ENCODE data around the gene NISCH. TPM values are rescaled to one million over a fixed set of nuclear protein-coding genes. Genes with fewer than 3 reads are reported as not detected.

NISCH gene
- total RNA-seq, 3 donors from 2014 or later (not counting 1 experiment from before 2014, with no cell fraction given) = 162 to 191 (median 175) TPM

DNA sequence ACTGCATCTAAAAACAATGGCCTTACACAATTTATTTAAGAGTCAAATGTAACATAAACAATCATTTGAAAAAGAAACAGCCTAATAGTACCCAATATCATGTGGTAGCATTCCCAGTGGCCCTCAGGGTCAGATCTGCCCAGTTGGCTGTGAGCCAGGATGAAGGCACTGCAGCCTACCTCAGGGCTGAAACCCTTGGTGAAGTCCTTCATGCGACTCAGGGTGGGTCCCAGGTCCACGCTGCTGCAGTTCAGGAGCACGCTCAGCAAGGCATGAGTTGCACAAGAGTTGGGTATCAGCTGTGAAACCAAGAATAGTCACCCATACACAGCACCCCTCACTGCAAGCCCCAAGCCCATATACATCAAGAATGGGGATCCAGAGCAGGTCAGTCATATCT lies 47.6 kb upstream of the NISCH start:
- H3K4me3 Mint-ChIP-seq = peak overlapping the region; percentile 91
- Histone ChIP-seq H3K27ac (ENCODE audit: low read length) (no peak overlapping the region), H3K4me1 (ENCODE audit: control insufficient read depth, insufficient read depth, low read length) (peaks cover 36% of the 10 kb centered on the region), H3K4me3 (ENCODE audit: low read length) (no peak overlapping the region), H3K36me3 (ENCODE audit: control insufficient read depth, insufficient read depth, low read length) (peaks cover 51% of the 10 kb centered on the region), H3K9me3 (ENCODE audit: control insufficient read depth, insufficient read depth, low read length) (no peaks in the 10 kb centered on the region), H3K27me3 (ENCODE audit: control insufficient read depth, insufficient read depth, low read length) (no peaks in the 10 kb centered on the region)
- peak overlapping the region; percentile 85 to 93 for H3K27ac Mint-ChIP-seq
- DNase-seq = no peak
- TF ChIP-seq, protein P1, sequence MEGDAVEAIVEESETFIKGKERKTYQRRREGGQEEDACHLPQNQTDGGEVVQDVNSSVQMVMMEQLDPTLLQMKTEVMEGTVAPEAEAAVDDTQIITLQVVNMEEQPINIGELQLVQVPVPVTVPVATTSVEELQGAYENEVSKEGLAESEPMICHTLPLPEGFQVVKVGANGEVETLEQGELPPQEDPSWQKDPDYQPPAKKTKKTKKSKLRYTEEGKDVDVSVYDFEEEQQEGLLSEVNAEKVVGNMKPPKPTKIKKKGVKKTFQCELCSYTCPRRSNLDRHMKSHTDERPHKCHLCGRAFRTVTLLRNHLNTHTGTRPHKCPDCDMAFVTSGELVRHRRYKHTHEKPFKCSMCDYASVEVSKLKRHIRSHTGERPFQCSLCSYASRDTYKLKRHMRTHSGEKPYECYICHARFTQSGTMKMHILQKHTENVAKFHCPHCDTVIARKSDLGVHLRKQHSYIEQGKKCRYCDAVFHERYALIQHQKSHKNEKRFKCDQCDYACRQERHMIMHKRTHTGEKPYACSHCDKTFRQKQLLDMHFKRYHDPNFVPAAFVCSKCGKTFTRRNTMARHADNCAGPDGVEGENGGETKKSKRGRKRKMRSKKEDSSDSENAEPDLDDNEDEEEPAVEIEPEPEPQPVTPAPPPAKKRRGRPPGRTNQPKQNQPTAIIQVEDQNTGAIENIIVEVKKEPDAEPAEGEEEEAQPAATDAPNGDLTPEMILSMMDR (IDR thresholded peaks at IDR 0.05) = no peak
- ATAC-seq = no peak
- intact Hi-C loops (cut with micrococcal nuclease) = no loop called here
- H3K9me3 Mint-ChIP-seq = no peaks in the 10 kb centered on the region
- H3K27me3 Mint-ChIP-seq (ENCODE audit: low read depth in 2 of 2) = no peaks in the 10 kb centered on the region
- H3K36me3 Mint-ChIP-seq = no peaks in the 10 kb centered on the region
- H3K4me1 Mint-ChIP-seq = peaks cover 31 to 38% of the 10 kb centered on the region in 2 donors
- 100% methylated on average over 3 of the region's 3 CpGs for WGBS (ENCODE audit: insufficient coverage)

DNA sequence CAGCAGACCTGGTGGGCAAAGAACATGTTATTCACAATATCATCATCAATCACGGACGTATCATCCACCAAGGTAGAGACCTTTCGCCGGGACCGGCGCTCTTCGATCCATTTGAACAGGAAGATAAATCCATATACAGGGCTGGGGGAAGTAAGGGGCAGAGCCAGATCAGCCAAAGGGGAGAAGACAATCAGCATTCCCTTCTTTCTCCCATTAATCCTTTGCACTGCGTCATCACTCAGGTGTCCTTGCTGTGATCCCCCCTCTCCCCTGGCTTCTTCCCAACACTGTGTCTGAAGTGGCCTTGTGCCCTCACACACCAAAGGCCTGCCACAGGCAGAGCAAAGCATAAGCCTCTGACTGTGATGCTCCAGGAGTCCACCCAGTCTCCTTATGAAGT lies 46.9 kb upstream of the NISCH start:
- Mint-ChIP-seq H3K27me3 (ENCODE audit: low read depth in 2 of 2) (no peaks in the 10 kb centered on the region), H3K4me1 (peaks cover 31 to 38% of the 10 kb centered on the region in 2 donors), H3K9me3 (no peaks in the 10 kb centered on the region), H3K36me3 (no peaks in the 10 kb centered on the region), H3K27ac (peak overlapping the region; percentile 85 to 93), H3K4me3 (peak overlapping the region; percentile 91)
- Histone ChIP-seq H3K27me3 (ENCODE audit: control insufficient read depth, insufficient read depth, low read length) (no peaks in the 10 kb centered on the region), H3K9me3 (ENCODE audit: control insufficient read depth, insufficient read depth, low read length) (no peaks in the 10 kb centered on the region), H3K36me3 (ENCODE audit: control insufficient read depth, insufficient read depth, low read length) (peaks cover 44% of the 10 kb centered on the region), H3K4me1 (ENCODE audit: control insufficient read depth, insufficient read depth, low read length) (peaks cover 36% of the 10 kb centered on the region), H3K4me3 (ENCODE audit: low read length) (no peak overlapping the region), H3K27ac (ENCODE audit: low read length) (no peak overlapping the region)
- 100% methylated on average over 8 of the region's 8 CpGs for WGBS (ENCODE audit: insufficient coverage)
- ATAC-seq = no peak
- TF ChIP-seq, protein P1 (IDR thresholded peaks at IDR 0.05) = no peak
- no peak for DNase-seq
- intact Hi-C loops (cut with micrococcal nuclease) = no loop called here

DNA sequence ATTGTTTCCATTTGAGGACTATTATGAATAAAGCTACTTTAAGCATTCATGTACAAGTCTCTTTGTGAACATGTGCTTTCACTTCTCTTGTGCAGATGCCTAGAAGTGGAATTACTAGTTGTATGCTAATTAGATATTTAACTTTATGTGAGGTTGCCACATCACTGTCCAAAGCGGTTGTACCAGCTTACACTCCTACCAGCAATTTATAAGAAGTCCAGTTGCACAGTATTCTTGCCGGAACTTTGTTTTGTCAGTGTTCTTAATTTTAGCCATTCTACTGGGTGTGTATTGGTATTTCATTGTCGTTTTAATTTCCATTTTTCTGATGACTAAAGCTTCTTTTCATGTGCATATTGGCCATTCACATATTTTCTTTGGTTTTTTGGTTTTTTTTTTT lies 39.6 kb upstream of the NISCH start:
- DNase-seq (no peak), ATAC-seq (no peak)
- Histone ChIP-seq H3K4me1 (ENCODE audit: control insufficient read depth, insufficient read depth, low read length) (peaks cover 12% of the 10 kb centered on the region), H3K27me3 (ENCODE audit: control insufficient read depth, insufficient read depth, low read length) (no peaks in the 10 kb centered on the region), H3K27ac (ENCODE audit: low read length) (no peak overlapping the region), H3K9me3 (ENCODE audit: control insufficient read depth, insufficient read depth, low read length) (no peaks in the 10 kb centered on the region), H3K36me3 (ENCODE audit: control insufficient read depth, insufficient read depth, low read length) (no peaks in the 10 kb centered on the region), H3K4me3 (ENCODE audit: low read length) (no peak overlapping the region)
- H3K4me3 Mint-ChIP-seq = no peak overlapping the region
- 100% methylated on average over 2 of the region's 3 CpGs for WGBS (ENCODE audit: insufficient coverage)
- intact Hi-C loops (cut with micrococcal nuclease) = no loop called here
- no peak overlapping the region for H3K27ac Mint-ChIP-seq
- peaks cover 12 to 22% of the 10 kb centered on the region in 2 donors for H3K4me1 Mint-ChIP-seq
- TF ChIP-seq, protein P1 (IDR thresholded peaks at IDR 0.05) = no peak
- no peaks in the 10 kb centered on the region for H3K27me3 Mint-ChIP-seq (ENCODE audit: low read depth in 2 of 2)
- H3K36me3 Mint-ChIP-seq = no peaks in the 10 kb centered on the region
- H3K9me3 Mint-ChIP-seq = no peaks in the 10 kb centered on the region

DNA sequence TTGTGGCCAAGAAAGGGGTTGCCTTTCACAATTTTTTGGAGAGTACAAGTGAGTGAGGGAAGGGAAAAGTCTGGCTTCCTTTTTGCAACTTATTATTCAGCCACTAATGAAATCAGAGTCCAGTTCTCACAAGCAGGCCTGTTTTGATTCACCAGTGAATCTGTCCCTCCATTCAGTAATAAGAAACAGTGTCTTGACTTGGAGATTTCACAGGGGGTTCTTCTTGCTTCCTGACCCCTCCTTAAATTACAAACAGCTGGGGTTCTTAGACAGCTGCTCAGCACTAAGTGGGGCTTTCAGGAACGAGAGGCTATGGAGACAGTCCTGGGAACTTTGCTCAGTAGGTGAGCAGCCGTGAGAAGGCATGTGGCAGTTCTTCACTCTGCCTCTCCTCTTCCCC lies 35.0 kb upstream of the NISCH start:
- Histone ChIP-seq H3K9me3 (ENCODE audit: control insufficient read depth, insufficient read depth, low read length) (no peaks in the 10 kb centered on the region), H3K4me1 (ENCODE audit: control insufficient read depth, insufficient read depth, low read length) (no peaks in the 10 kb centered on the region), H3K27ac (ENCODE audit: low read length) (no peak overlapping the region), H3K36me3 (ENCODE audit: control insufficient read depth, insufficient read depth, low read length) (no peaks in the 10 kb centered on the region), H3K27me3 (ENCODE audit: control insufficient read depth, insufficient read depth, low read length) (no peaks in the 10 kb centered on the region), H3K4me3 (ENCODE audit: low read length) (no peak overlapping the region)
- H3K9me3 Mint-ChIP-seq = no peaks in the 10 kb centered on the region
- no peaks in the 10 kb centered on the region for H3K36me3 Mint-ChIP-seq
- intact Hi-C loops (cut with micrococcal nuclease) = no loop called here
- TF ChIP-seq, protein P1 (IDR thresholded peaks at IDR 0.05) = no peak
- 97% methylated on average over 2 of the region's 2 CpGs for WGBS (ENCODE audit: insufficient coverage)
- no peak for DNase-seq
- H3K27me3 Mint-ChIP-seq (ENCODE audit: low read depth in 2 of 2) = no peaks in the 10 kb centered on the region
- no peak for ATAC-seq
- H3K27ac Mint-ChIP-seq = no peak overlapping the region
- H3K4me1 Mint-ChIP-seq = peaks cover 0 to 4% of the 10 kb centered on the region in 2 donors
- H3K4me3 Mint-ChIP-seq = no peak overlapping the region

Data from natural killer cell (primary cell).